Heart left ventricle (tissue), 16 donors: Measurements from ENCODE around the gene RAD51B. TPM values are rescaled to one million over a fixed set of nuclear protein-coding genes. Genes with fewer than 3 reads are reported as not detected.
A peak's percentile ranks its signal among the peaks of the same experiment; 100 is the strongest.

Experiments
- ATAC-seq, 4 donors: fragments of 200-7000 bp; cut with Tn5 transposase; one replicate each; pipeline ENCODE4 v1.9.1; 2020 to 2022; ENCODE audit warnings: moderate library complexity in 4 of 4, mild to moderate bottlenecking in 3 of 4, moderate number of reproducible peaks in 1 of 4
- DNase-seq, 5 donors: peaks; one replicate each; pipeline ENCODE4 v3.0.0-alpha.2; 2020
- H3K27ac ChIP-seq, 12 donors: fragments of 200-600 bp; sonication (generic) in 4 of 12; one replicate each; pipeline versions ENCODE4 v1.5.0 to v1.8.0; 2016 to 2022; ENCODE audit warnings: mild to moderate bottlenecking in 2 of 12
- H3K27me3 ChIP-seq, 9 donors: fragments of 200-600 bp; sonication (generic) in 2 of 9; one replicate each; pipeline versions ENCODE4 v1.5.1 to v1.8.0; 2016 to 2022; ENCODE audit warnings: mild to moderate bottlenecking in 3 of 9
- H3K36me3 ChIP-seq, 9 donors: fragments of 200-600 bp; sonication (generic) in 2 of 9; one replicate each; pipeline versions ENCODE4 v1.5.0 to v1.8.0; 2018 to 2022; ENCODE audit warnings: mild to moderate bottlenecking in 2 of 9
- H3K4me1 ChIP-seq, 12 donors: fragments of 200-600 bp; sonication (generic) in 4 of 12; one replicate each; pipeline versions ENCODE4 v1.5.0 to v1.8.0; 2016 to 2022; ENCODE audit warnings: mild to moderate bottlenecking in 3 of 12
- H3K4me3 ChIP-seq, 12 donors: fragments of 200-600 bp; sonication (generic) in 4 of 12; one replicate each; pipeline versions ENCODE4 v1.5.0 to v1.8.0; 2017 to 2022; ENCODE audit warnings: mild to moderate bottlenecking in 9 of 12, moderate library complexity in 4 of 12
- H3K9me3 ChIP-seq, 12 donors: fragments of 200-600 bp; sonication (generic) in 4 of 12; one replicate each; pipeline versions ENCODE4 v1.5.0 to v1.8.0; 2016 to 2022; ENCODE audit warnings: mild to moderate bottlenecking in 1 of 12
- POLR2A ChIP-seq, 2 donors: fragments of 450-650 bp; IDR thresholded peaks; one replicate each; pipeline ENCODE4 v1.6.1; 2017; ENCODE audit warnings: antibody characterized with exemption in 2 of 2, mild to moderate bottlenecking in 2 of 2, moderate library complexity in 2 of 2
- WGBS, 4 donors: extraction: QIAGEN DNeasy Blood & Tissue Kit in 2 of 4; methylation state at CpG; one replicate each; pipeline versions ENCODE4 v1.1.5 to v1.1.7; 2013 to 2018; 5-methylcytosine and 5-hydroxymethylcytosine counted together
- intact Hi-C, 10 donors: fragments of 100-400 bp; cut with DNase I; formaldehyde crosslinking; loops; one replicate each; pipeline versions ENCODE4 v1.11.1 to v1.14.2; 2022
- polyA plus RNA-seq, 2 donors: library from polyadenylated mRNA; stranded (reverse); fragments of 200-250 nt; gene quantifications; one replicate each; pipeline ENCODE4 v1.2.3, GENCODE V29; 2013
- total RNA-seq, 9 donors: library from RNA; depleted of rRNA in 2 of 9; stranded (reverse); fragments of >200 nt in 2 of 9; fragmentation: NEBNext Ultra II Directional in 3 of 9; extraction: Animal tissue kit (Norgen Biotek cat#: 25700) in 3 of 9; gene quantifications; one replicate each; pipeline versions ENCODE4 v1.1.0 to v1.2.4, GENCODE V29; 2016 to 2023
- TF ChIP-seq, protein P1 (sequence below), 12 donors: fragments of 200-600 bp; sonication (generic) in 4 of 12; IDR thresholded peaks; one replicate each; pipeline versions ENCODE4 v1.5.0 to v1.8.0; 2018 to 2022; ENCODE audit warnings: antibody characterized with exemption in 12 of 12, mild to moderate bottlenecking in 5 of 12
- donor health status: ischemic (EF 13 %, LVEDD 7.1; RV severe dilation, severe dysfunction).
- donor health status: healthy with polysubstance abuse.
- donor health status: DM: no; HTN: yes; CAD: no.
- donor health status: DM: no; HTN: no; CAD: no.
- donor health status: ischemic (EF 25% LVEDD 6.9; RV normal size, moderate dysfunction).
- donor health status: ischemic (EF 25% LVEDD 5.7; RV mildly dilated, moderate dysfunction).
- donor health status: healthy.
- donor health status: DM: yes; HTN: yes; CAD: no.
- donor health status: ischemic (EF 35%, LVEDD 5.7; RV mildly dilated, moderate dysfunction).
- donor health status: nonischemic (EF 11% LVEDD 7.7; RV severe dilation, severe dysfunction).
- donor health status: DM: yes; HTN: yes; CAD: no.
- donor health status: PGD.
- donor health status: ischemic (EF 29% LVEDD 5.4; RV normal size, mild dysfunction).
- donor health status: nonischemic (EF 23%, LVEDD 6.1; RV moderate dilation, normal function).

The RAD51B gene
- total and polyA plus RNA-seq, 11 donors: 1.3 to 11.3 (median 3.2) TPM

DNA sequence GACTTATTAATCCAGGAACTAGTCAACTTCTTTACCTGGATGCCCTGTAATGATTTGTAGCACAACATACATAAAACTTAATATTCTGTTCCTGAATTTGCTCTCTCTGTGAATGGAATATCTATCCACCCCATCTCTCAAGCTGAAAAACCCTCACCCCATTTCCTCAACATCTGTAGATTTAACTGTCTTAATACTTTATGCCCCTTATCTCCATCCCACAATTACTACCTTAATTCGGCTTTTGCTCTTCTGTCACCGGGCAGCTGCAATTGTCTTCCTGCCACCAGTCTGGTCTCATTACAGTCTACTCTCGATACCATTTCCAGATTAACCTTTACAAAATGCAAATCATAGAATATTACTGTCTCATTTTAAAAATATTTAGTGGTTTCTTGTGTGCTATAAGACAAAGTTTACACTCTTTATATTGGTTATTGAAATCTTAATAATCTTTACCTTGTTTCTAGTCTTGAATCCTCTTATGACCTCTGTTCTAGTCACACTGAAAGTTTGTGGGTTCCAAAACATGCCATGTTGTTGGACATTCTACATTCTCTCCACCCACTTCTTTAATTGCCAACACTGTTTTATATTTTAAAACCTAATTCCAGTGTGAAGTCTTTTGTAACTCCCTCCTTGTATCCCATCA lies 347.3 kb downstream of the RAD51B start:
- intact Hi-C loops: loop anchor here in 1 of 10 donors (10.0 kb wide), 1 partner anchor 58 kb away; no protein-coding TSS in a partner anchor
- 89 to 96% (median 90%) methylated on average over 3 of the region's 3 CpGs for WGBS, 4 donors
- Histone ChIP-seq H3K27me3 (no peaks in the 10 kb centered on the region), H3K27ac (peak overlapping the region in 1 of 12 donors; percentile 80), H3K4me3 (no peak overlapping the region), H3K9me3 (no peaks in the 10 kb centered on the region), H3K36me3 (no peaks in the 10 kb centered on the region), H3K4me1 (peaks cover 0 to 8% (median 0%) of the 10 kb centered on the region in 12 donors)
- ATAC-seq: no peak
- no peak for DNase-seq
- TF ChIP-seq, protein P1, sequence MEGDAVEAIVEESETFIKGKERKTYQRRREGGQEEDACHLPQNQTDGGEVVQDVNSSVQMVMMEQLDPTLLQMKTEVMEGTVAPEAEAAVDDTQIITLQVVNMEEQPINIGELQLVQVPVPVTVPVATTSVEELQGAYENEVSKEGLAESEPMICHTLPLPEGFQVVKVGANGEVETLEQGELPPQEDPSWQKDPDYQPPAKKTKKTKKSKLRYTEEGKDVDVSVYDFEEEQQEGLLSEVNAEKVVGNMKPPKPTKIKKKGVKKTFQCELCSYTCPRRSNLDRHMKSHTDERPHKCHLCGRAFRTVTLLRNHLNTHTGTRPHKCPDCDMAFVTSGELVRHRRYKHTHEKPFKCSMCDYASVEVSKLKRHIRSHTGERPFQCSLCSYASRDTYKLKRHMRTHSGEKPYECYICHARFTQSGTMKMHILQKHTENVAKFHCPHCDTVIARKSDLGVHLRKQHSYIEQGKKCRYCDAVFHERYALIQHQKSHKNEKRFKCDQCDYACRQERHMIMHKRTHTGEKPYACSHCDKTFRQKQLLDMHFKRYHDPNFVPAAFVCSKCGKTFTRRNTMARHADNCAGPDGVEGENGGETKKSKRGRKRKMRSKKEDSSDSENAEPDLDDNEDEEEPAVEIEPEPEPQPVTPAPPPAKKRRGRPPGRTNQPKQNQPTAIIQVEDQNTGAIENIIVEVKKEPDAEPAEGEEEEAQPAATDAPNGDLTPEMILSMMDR (IDR thresholded peaks at IDR 0.05): no peak
- no peak for TF ChIP-seq POLR2A (IDR thresholded peaks at IDR 0.05)

DNA sequence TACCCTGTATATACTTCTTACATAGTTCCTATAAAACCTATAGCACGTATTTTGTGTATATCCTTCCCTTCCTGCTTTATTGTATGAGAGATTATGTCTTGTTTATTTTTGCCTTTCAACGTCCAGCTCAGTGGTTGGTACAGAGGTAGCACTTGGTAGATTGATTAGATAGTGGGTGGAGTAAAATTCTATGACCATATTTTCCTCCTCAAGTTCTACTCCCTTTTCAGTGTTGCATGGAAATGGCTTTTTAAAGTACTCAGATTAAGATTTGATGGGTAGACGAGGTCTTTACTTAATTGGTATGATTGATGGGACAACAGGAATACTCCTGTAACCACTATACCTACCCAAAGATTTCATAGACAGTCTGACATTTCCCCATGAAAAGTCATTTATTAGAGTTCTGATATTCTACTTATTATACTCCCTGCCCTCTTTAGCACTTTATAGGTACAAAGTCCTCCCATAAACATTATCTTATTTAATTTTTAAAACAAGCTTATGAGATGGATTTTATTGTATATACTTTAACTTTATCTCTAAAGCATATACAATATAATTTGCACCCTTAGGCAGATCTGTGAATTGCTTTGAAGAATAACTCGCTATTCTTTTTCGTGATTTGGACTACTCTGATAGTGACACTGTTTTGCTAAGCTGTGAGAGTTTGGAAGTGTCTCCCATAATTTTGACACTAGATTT lies 348.0 kb downstream of the RAD51B start:
- intact Hi-C loops: loop anchor here in 1 of 10 donors (10.0 kb wide), 1 partner anchor 57 kb away; no protein-coding TSS in a partner anchor
- DNase-seq (no peak), ATAC-seq (no peak)
- Histone ChIP-seq H3K4me1 (peaks cover 0 to 8% (median 0%) of the 10 kb centered on the region in 12 donors), H3K9me3 (no peaks in the 10 kb centered on the region), H3K27me3 (no peaks in the 10 kb centered on the region), H3K27ac (peak overlapping the region in 1 of 12 donors; percentile 80), H3K36me3 (no peaks in the 10 kb centered on the region), H3K4me3 (no peak overlapping the region)
- TF ChIP-seq, protein P1 (IDR thresholded peaks at IDR 0.05): no peak
- no peak for TF ChIP-seq POLR2A (IDR thresholded peaks at IDR 0.05)
- WGBS, 4 donors: 83 to 87% (median 85%) methylated on average over 5 of the region's 5 CpGs

DNA sequence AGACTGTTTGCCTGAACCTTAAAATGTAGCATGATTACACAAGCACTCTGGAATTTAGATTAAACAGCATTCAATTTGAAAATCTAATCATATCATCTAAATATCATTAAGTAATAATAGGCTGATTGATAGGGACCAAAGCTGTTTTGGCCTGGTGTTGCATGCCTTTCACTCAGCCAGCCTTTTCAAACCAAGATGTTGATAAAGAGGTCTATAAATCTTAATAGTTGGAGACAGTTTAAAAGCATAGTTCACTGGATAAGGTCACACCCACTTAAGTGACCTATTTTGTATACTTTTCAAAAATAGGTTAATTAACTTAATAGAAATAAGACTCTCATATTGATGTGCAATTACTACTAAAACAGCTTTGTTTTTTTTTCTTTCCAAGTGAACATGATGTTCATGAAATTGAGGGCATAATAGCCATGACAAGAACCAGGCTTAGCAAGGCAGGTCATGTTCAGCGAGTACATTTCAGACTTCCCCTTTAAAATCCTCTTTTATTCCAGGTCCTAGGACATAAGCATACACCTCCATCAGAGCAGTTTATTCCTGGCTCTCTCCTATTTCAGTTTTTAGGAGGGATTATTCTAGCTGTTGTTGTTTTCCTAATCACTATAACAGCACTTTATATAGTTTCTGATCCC lies 349.0 kb downstream of the RAD51B start:
- Histone ChIP-seq H3K27me3 (no peaks in the 10 kb centered on the region), H3K36me3 (no peaks in the 10 kb centered on the region), H3K27ac (peak overlapping the region in 1 of 12 donors; percentile 80), H3K4me1 (peaks cover 0 to 8% (median 0%) of the 10 kb centered on the region in 12 donors), H3K4me3 (no peak overlapping the region), H3K9me3 (no peaks in the 10 kb centered on the region)
- DNase-seq: no peak
- 95 to 100% (median 98%) methylated on average over 1 of the region's 1 CpG for WGBS, 4 donors
- intact Hi-C loops: loop anchor here in 1 of 10 donors (10.0 kb wide), 1 partner anchor 56 kb away; no protein-coding TSS in a partner anchor
- no peak for ATAC-seq
- TF ChIP-seq POLR2A (IDR thresholded peaks at IDR 0.05): no peak
- TF ChIP-seq, protein P1 (IDR thresholded peaks at IDR 0.05): no peak

DNA sequence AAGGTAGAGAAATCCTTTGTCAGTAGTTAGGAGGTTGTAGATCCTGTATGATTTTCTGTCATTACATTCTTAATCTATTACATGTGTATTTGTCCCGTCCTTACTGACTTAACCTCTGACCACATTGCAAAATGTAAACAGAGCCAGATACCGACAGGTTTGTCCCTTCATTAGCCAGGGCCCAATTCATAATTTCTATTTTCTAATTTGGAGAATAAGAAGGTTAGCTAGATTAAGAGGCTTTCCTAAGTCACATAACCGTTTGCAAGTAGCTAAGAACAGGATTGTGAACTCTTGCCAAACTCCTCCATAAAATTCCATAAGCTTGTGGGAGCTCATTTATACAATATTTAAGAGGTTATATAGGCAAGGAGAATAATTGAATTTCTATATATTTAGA lies 352.6 kb downstream of the RAD51B start:
- TF ChIP-seq, protein P1 (IDR thresholded peaks at IDR 0.05): no peak
- TF ChIP-seq POLR2A (IDR thresholded peaks at IDR 0.05): no peak
- no peak overlapping the region for H3K4me3 ChIP-seq
- H3K9me3 ChIP-seq: no peaks in the 10 kb centered on the region
- DNase-seq (no peak), ATAC-seq (no peak)
- H3K4me1 ChIP-seq: no peaks in the 10 kb centered on the region
- H3K36me3 ChIP-seq: no peaks in the 10 kb centered on the region
- intact Hi-C loops: no loop called here
- H3K27ac ChIP-seq: peak overlapping the region in 1 of 12 donors; percentile 80
- 92 to 97% (median 94%) methylated on average over 3 of the region's 3 CpGs for WGBS, 4 donors
- H3K27me3 ChIP-seq: no peaks in the 10 kb centered on the region
